A549 treated with RU486 at 1 μM for 4 hours (cell line): Measurements from ENCODE around the gene POLN. TPM values are rescaled to one million over a fixed set of nuclear protein-coding genes. Genes with fewer than 3 reads are reported as not detected.

ENCODE experiments used
- total RNA-seq: library from RNA; stranded (reverse); fragments of 200-300 nt; extraction: Qiagen RNA extraction; gene quantifications from 5 replicates; pipeline ENCODE4 v1.2.3, GENCODE V29; 2022; ENCODE audit warnings: low read depth

Gene POLN
- 0.37 to 1.1 TPM (median 0.83 TPM) in 5 replicates for total RNA-seq

GRCh38 chr4:2241410-2242353, at the start of gene POLN, which contains the start of gene HAUS3:
Gene POLN, minus strand, starts transcription at chr4:2242121. Its CDS starts 12,890 bp downstream, at chr4:2229231.
Gene HAUS3, minus strand, starts transcription at chr4:2242121. Its CDS starts 1,175 bp downstream, at chr4:2240946.

GRCh38 chr4:2261853-2262144, 19.9 kb upstream of the POLN start, which contains the start of gene MXD4:
Gene MXD4, minus strand, starts transcription at chr4:2262109. Its CDS starts 129 bp downstream, at chr4:2261980.

GRCh38 chr4:2059046-2059725, 182.7 kb downstream of the POLN start, which contains the start of gene NAT8L:
Gene NAT8L, plus strand, starts transcription at chr4:2059327. Its CDS starts 185 bp downstream, at chr4:2059512.

Other genes starting within 250 kb of the POLN start
- 17.5 to 26.6 TPM (median 23.9 TPM) in 5 replicates for gene NELFA, start 233.1 kb downstream of the POLN start, total RNA-seq
- 9.3 to 16.2 TPM (median 14.7 TPM) in 5 replicates for gene NAT8L, start 182.8 kb downstream of the POLN start, total RNA-seq
- 2.7 to 8.8 TPM (median 7.6 TPM) in 5 replicates for gene HAUS3, start within 50 bp of the POLN start, total RNA-seq
- gene MXD4, start 20.0 kb upstream of the POLN start, total RNA-seq, result 10.3 to 20.6 TPM (median 16.7 TPM) in 5 replicates
- 1.7 to 2.5 TPM (median 2.2 TPM) in 5 replicates for gene ZFYVE28, start 176.5 kb upstream of the POLN start, total RNA-seq
- 0.07 to 0.22 TPM (median 0.15 TPM) in 4 of 5 replicates, not detected in the other for gene CFAP99, start 176.8 kb upstream of the POLN start, total RNA-seq
- gene RNF4, start 227.0 kb upstream of the POLN start, total RNA-seq, result 61.9 to 92.1 TPM (median 64.1 TPM) in 5 replicates